ENCODE results near the gene PCCA.
A peak's percentile ranks its signal among the peaks of the same experiment; 100 is the strongest.
"Not testable (repeated sequence)": the region's sequence is repeated elsewhere in the genome, so short reads cannot be mapped to it uniquely, and the experiment has no call there.

Gene PCCA

DNA sequence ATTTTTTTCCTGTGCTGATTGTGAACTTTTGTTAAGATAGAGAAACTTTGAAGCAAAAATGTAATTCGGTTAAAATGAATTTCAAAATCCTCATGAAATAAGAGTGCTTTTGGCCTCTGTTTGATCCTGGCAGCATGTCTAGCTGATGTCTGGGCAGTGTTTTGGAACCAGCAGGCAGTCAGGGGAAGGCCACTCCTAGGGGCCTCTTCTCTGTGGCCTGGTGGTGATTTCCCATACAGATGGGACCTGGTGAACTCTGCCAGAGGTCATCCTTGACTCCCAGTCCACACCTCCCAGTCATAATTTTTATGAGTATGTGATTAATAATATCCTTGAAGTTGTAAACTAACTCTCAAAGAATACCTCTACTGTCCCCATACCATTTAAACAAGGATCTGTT is 226.6 kb downstream of the PCCA start:
- DNase-seq: no peak

GRCh38 chr13:100318473-100318872 is 229.6 kb downstream of the PCCA start:
- not testable (repeated sequence) for DNase-seq

DNA sequence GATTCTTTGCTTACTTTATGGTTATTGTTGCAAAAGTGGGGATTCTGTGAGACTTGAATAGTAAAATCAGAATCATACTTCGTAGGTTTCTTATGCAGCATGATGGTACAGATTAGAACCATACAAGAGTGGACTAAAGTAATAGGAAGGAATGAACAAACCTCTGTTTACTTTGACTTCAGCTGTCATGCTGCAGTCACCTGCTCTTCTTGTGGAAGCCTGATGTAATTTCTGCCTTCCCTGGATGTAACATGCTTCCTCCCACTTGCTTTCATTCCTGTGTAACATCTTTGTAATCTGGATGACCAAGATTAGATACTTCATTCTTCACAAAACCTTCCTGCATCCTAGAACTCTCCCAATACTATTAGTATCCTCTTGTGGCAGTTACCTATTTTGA is 235.0 kb downstream of the PCCA start:
- no peak for DNase-seq

DNA sequence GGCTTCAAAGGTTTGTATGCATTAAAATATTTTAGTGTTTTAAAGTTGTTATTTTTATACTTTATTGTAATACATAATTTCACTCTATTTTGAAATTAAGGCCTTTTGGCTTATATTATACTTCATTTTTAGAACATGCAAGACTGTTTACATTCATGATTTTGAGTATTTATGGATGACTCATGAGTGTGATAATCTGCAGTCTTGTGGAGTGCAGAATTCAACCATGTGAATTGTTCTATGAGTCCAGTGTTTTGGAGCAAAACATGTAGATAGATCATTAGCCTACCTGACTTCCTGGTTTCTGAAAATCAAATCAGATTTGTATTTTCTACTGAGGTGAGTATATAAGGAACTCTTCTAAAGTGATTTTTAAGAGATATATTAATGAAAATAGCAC is 241.8 kb downstream of the PCCA start:
- DNase-seq: no peak

DNA sequence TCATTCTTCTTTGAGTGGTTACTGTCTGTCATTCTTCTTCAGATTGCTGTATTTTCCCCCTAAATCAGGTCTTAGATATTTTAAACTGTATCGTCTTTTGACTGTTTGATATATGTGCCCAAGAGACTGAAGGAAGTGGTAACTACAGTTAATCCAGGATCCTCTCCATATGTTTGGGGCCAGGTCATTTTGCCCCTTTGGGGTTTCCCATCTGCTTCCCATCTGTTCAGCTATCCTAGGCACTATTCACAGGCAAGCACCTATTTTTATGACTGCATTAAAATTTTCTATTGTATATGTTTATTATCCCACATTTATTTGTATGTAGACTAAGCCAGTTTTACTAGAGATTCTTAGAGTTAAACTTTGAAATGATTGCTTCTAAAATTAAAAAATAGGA is 244.2 kb downstream of the PCCA start:
- no peak for DNase-seq

DNA sequence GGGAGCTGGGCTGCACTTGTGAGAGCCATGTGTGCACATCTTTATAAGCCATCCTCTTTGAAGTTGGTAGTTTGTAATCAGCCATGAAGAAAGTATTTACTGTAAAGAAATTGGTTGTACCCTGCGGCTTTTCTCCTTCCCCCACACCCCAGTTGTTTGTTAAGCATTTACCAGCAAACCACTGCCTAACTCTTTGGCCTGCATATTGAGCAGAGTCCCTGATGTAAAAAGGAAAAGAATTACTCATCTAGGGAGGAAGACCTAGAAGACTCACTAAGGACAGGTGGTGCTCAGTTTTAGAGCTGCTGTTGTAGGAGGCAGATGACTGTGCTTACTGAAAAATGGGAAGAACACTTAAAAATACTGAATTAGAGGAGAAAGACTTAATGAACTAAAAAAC is 245.3 kb downstream of the PCCA start:
- no peak for DNase-seq

DNA sequence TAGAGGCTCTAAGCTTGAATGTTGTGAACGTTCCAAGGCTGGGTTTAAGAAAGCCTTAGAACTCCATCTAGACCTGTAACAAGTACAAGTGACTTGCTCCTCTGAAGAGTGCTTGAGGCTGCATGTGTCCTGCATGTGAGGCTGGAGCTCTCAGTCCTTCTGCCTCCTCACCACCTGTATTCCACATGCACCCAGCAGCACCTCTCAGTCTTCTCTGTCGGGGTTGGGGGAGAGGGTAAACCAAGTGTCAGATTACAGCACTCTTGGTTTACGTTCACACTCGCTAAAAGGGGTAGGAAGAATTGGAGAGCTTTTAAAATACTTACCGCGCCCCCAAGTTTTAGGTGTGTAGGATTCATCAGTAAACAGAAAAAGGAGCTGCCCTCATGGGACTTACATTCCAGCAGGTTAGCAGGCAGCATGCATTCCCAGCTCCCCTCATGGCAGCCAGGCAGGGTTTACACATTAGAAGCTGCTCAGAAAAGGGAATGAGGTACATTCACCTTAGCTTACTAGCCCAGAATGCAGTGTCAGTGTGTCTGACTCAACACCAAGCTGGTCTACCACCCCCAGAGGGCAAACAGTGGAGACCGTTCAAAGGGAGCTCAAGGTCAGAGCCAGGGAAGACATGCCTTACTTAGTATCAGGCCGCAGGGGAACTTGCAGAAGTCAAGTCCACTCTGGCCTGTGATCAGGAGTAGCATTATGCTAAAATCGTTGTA is 248.1 kb downstream of the PCCA start:
- DNase-seq: no peak

DNA sequence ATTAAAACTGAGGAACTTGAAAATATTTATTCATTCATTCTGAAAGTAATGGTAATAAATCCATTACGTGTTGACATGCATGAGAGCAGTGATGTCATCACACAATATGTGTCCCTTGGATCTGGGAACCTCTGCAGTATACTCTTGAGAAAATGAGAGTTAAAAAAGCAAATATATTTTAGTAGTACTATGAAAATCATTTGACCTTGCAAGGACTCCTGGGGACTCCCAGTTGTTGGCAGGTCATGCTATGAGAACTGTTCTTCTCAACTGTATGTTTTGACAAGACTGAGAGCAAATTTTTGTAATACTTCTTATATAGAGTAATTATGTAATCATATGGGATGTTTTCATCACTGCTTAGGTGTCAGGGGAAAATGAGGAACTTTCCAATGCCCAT is 249.4 kb downstream of the PCCA start:
- no peak for DNase-seq

DNA sequence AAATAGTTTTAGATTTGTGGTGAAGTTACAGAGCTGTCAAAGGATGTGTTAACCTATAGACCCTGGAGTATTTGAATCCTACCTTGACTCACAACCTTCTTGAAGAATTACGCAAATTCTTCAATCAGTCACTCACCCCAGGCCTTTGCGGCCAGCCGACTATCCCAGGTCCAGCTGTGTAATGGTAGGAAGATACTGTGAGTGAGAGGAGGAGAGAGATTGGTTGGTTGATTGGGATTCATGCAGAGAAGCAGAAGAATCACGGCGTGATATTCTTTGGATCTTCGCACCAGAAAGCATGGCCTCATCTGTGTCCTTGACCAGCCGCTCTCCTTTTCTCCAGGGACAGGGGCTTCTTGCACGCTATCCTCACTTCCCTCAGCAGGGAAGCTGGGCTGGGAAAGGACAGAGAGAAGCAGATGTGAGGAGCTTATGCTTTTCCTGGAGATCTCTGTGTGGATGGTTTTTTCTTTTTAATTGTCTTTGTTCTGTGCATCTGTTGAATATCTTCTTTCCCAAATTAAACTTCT is 250.6 kb downstream of the PCCA start:
- DNase-seq: no peak

GRCh38 chr13:100340865-100341264 is 252.0 kb downstream of the PCCA start:
- no peak for DNase-seq

DNA sequence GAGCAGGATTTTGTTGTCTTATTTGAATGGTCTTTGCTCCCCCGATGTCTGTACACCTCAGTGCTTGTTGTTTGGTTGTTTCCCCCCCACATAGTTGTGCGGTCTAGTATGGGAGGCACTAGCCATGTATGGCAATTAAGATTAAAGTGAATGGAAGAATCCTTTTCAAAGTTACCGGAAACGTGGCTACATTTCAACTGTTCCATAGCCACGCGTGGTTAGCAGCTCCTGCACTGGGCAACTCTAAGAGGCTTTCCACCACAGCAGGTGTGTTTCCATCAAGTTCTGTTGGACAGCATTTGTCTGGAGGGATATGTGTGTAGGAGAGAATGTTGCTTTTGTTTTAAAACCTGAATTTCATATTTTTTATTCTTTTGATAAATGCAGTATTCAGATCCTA is 252.4 kb downstream of the PCCA start:
- DNase-seq: no peak

DNA sequence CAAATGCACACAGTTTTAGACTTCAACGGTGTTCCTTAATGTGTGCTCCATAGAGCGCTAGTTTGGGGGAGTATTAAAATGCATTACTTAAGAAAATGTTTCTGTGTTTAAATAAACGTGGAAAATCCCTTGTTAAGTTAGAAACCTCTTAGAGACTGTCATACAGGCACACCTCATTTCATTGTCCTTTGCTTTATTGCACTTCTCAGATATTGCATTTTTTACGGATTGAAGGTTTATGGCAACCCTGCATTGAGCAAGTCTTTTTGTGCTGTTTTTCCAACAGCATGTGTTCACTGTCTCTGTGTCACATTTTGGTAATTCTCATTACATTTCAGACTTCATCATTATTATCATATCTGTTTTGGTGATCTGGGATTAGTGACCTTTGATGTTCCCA is 255.7 kb downstream of the PCCA start:
- DNase-seq: no peak

DNA sequence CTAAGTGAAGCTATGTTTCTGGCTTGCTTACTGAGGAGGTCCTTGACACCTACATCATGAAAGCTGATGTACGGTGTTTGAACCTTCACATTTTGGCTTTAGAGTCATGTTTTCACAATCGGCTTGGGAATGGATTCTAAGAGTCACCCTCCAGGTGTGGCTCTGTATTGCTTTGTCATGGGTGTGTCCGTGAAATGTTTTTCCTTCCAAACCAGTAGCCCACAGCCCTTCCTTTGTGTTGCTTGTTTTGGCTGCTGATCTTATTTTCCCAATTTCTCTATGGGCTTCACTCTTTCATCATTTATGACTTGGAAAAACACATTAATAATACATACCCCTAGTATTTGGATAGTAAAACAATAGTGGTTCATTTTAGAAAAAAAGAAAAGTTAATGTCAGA is 259.1 kb downstream of the PCCA start:
- peak; percentile 25 for DNase-seq

GRCh38 chr13:100349594-100349993 is 260.7 kb downstream of the PCCA start:
- peak; percentile 87 for DNase-seq

DNA sequence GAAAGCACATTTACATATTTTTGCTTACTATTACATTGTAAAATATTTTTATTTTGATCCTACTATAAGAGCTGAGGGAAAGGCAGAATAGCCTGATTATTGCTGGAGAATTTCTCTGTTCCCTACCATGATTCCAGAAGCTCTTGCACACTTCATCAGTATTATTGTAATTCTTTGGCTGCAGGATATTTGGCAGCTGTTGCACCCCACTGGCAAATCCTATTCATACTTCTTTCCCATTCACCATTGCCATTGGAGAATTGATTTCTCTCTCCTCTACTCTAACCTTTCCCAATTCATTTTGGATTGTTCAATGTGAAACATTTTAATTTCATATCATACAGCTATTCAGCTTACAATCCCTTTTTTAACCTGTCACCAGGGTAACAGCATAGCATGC is 261.7 kb downstream of the PCCA start:
- peak; percentile 88 for DNase-seq

DNA sequence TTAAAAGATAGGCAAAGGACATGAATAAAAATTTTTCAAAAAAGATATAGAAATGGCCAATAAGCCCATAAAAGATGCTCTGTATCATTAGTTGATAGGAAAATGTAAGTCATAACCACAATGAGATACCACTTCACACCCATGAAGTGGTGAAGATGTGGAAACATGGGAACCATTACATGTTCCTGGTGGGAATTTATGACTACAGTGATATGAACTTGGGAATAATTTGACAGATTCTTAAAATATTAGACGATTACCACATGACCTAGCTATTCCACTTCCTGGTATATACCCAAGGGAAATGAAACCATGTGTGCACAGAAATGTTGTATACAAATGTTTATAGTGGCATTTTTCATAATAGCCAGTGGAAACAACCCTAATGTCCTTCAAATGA is 267.5 kb downstream of the PCCA start:
- no peak for DNase-seq

- DNase-seq: no peak
These were observed 268.0 kb downstream of the PCCA start for GRCh38 chr13:100356889-100357288.

DNA sequence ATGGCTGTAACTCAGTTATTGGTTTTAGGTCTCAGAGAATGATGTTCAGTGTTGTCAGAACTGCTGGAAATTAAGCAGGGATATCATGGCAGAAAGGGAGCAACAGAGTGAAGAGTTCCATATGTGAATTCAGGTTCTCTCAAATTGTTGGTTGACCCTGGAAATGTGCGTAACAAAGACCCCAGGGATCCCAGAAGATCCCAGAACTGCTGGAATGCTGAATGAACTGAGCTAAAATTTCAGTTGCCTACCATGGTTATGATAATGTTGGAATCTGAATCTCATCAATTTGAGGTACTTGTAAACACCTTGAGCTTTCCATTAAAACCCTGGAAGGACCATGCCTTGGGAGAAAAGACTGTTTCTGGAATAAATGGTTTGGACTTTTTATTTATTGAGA is 268.9 kb downstream of the PCCA start:
- DNase-seq: no peak

GRCh38 chr13:100361504-100361903 is 272.6 kb downstream of the PCCA start:
- no peak for DNase-seq

DNA sequence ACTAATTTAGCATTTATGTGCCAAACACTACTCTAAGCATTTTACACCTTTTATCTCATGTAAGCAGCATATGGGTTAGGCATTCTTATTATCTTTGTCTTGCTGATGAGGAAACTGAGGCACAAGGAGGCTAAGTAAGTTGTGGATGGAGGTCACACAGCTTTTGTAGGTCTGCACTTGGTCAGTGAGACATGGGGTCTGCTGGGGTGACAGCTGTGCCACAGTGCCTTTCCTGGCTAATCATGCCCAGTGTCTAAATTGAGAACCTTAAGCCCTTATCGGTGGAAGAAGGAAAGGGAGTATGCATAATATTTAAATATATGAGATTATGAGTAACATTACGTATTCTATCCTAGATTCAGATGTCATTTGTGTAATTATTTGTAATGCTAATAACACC is 273.5 kb downstream of the PCCA start:
- DNase-seq: no peak

DNA sequence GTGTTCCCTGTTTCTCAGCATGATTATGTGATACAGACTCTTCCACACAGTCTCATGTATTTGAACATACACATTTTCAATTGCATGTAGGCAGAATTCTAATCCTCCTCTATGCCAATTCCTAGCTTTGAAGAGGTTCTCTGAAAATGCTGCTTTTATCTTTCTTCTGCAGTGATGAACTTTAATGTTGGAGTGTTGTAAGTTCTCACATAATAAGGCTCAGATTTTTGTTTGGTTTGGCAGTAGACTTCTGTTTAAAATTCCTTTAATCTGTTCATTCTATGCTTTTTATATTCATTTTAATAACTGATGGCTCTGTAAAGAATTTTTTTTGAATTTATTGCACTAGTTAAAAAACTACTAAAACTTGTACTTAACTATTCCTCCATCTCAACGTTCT is 273.9 kb downstream of the PCCA start:
- no peak for DNase-seq

DNA sequence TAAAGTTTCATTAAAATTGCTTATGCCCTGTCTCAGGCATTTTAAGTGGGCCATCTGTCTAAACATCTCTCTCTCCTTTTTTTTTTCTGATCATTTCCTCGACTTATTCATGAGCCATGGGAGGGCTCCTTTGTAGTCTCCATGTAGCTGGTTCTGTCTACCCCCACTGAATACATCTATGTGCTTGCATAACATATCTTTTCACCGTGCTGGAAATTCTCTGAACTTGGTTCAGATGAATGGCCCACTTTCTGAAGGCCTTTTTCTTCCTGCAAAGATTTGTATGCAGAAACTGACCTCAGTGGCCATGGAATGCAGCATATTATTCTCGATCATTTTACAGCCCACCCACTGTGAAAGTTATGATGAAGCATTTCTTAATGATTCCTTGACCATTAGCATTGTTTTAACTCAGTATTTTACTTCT is 274.4 kb downstream of the PCCA start:
- DNase-seq: no peak

DNA sequence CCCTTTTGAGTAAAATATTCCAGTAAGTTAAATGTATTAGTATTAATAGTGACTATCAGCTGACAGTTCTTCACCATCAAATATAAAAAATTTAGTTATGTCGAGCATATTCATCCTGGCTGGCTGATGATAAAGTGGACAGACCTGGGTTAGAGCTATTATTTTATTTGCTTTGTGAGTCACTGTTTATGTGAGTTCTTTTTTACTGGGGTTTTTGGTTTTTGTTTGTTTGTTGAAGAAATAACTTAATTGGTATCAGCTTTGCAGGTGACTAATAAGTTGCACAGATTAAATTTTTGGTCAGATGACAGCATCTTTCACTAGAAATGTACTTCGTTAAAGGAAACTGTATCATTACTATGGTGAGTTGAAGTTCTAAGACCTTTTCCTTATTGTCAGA is 275.0 kb downstream of the PCCA start:
- no peak for DNase-seq

DNA sequence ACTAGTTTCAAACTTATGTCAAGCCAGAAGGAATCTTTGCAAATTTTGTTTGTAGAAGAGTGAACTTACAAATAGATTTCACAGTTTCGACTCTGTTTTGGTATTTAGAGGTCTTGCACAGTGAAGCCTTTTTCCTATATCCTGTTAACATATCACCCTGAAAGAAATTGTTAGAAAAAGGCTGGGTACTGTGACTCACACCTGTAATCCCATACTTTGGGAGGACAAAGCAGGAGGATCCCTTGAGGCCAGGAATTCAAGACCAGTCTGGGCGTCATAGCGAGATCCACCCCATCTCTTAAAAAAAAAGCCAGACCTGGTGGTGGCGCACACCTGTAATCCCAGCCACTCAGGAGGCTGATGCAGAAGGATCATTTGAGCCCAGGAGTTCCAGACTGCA is 275.7 kb downstream of the PCCA start:
- no peak for DNase-seq

GRCh38 chr13:100365680-100366079 is 276.8 kb downstream of the PCCA start:
- DNase-seq: no peak
